ENCODE measurements around the gene SYT2.

- no peak for TF ChIP-seq POLR2A (IDR thresholded peaks at IDR 0.05)
- TF ChIP-seq EP300 (IDR thresholded peaks at IDR 0.05): peak in 3 of 4 donors; percentile 66 to 91 (median 68)
Observed at GRCh38 chr1:202589190-202589930, 120.9 kb downstream of the SYT2 start.
